ENCODE data around the gene ATP5ME.

Gene ATP5ME

GRCh38 chr4:663438-664428 is 10.3 kb downstream of the ATP5ME start:
- H3K4me3 ChIP-seq (ENCODE audit: low read length), result peak overlapping the region; percentile 90
- peaks cover 7% of the 10 kb centered on the region; the same call in 1 of the 2 replicates for H3K9me3 ChIP-seq (ENCODE audit: control insufficient read depth, insufficient read depth, low read length)
- peak overlapping the region; percentile 40 for H3K27ac ChIP-seq (ENCODE audit: low read depth, low read length)
- no peaks in the 10 kb centered on the region for H3K27me3 ChIP-seq (ENCODE audit: control insufficient read depth, low read length)
- H3K9me2 ChIP-seq (replicated peaks; ENCODE audit: control insufficient read depth, low read length), result no peaks in the 10 kb centered on the region
- peak overlapping the region; percentile 91 for H3K4me2 ChIP-seq (ENCODE audit: low read length)
- H3K4me1 ChIP-seq (ENCODE audit: control insufficient read depth, low read length), result peaks cover 17% of the 10 kb centered on the region
- TF ChIP-seq, protein P1, sequence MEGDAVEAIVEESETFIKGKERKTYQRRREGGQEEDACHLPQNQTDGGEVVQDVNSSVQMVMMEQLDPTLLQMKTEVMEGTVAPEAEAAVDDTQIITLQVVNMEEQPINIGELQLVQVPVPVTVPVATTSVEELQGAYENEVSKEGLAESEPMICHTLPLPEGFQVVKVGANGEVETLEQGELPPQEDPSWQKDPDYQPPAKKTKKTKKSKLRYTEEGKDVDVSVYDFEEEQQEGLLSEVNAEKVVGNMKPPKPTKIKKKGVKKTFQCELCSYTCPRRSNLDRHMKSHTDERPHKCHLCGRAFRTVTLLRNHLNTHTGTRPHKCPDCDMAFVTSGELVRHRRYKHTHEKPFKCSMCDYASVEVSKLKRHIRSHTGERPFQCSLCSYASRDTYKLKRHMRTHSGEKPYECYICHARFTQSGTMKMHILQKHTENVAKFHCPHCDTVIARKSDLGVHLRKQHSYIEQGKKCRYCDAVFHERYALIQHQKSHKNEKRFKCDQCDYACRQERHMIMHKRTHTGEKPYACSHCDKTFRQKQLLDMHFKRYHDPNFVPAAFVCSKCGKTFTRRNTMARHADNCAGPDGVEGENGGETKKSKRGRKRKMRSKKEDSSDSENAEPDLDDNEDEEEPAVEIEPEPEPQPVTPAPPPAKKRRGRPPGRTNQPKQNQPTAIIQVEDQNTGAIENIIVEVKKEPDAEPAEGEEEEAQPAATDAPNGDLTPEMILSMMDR (IDR thresholded peaks at IDR 0.05; ENCODE audit: low read depth, low read length, poor library complexity, severe bottlenecking), result peak; percentile 34
- no peak for TF ChIP-seq EZH2phosphoT487 (IDR thresholded peaks at IDR 0.05; ENCODE audit: borderline replicate concordance, low read length)
- no peaks in the 10 kb centered on the region for H3K79me2 ChIP-seq (ENCODE audit: control insufficient read depth, low read length)
- no peaks in the 10 kb centered on the region for H4K20me1 ChIP-seq (ENCODE audit: control insufficient read depth, insufficient read depth, low read depth, low read length)
- no peaks in the 10 kb centered on the region for H3K36me3 ChIP-seq (ENCODE audit: control insufficient read depth, low read length)
- H3F3A ChIP-seq (ENCODE audit: control insufficient read depth, insufficient read depth), result no peaks in the 10 kb centered on the region

DNA sequence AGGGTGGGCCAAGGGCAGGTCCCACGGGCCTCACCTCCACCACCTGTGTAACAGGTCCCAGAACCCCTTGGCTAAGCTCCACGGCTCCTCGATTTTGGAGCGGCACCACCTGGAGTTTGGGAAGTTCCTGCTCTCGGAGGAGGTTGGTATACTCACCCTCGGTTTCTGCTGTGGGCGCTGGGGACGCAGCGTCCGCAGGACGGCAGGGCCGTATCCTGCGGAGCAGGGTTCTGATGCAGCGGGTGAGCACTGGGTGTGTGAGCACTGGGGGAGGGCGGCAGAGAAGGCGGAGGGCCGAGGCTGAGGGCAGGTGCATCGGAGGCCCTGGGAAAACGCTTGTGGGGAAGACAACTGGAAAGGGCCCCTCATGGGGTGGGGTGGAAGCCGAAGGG is 11.0 kb downstream of the ATP5ME start:
- Histone ChIP-seq H3K4me3 (ENCODE audit: low read length) (peak overlapping the region; percentile 90), H3K4me2 (ENCODE audit: low read length) (peak overlapping the region; percentile 91), H3K9me3 (ENCODE audit: control insufficient read depth, insufficient read depth, low read length) (peaks cover 9% of the 10 kb centered on the region; the same call in 1 of the 2 replicates), H4K20me1 (ENCODE audit: control insufficient read depth, insufficient read depth, low read depth, low read length) (no peaks in the 10 kb centered on the region), H3K4me1 (ENCODE audit: control insufficient read depth, low read length) (peaks cover 17% of the 10 kb centered on the region), H3K36me3 (ENCODE audit: control insufficient read depth, low read length) (no peaks in the 10 kb centered on the region), H3K27ac (ENCODE audit: low read depth, low read length) (no peak overlapping the region), H3K79me2 (ENCODE audit: control insufficient read depth, low read length) (no peaks in the 10 kb centered on the region), H3F3A (ENCODE audit: control insufficient read depth, insufficient read depth) (no peaks in the 10 kb centered on the region), H3K9me2 (replicated peaks; ENCODE audit: control insufficient read depth, low read length) (no peaks in the 10 kb centered on the region), H3K27me3 (ENCODE audit: control insufficient read depth, low read length) (no peaks in the 10 kb centered on the region)
- no peak for TF ChIP-seq EZH2phosphoT487 (IDR thresholded peaks at IDR 0.05; ENCODE audit: borderline replicate concordance, low read length)

DNA sequence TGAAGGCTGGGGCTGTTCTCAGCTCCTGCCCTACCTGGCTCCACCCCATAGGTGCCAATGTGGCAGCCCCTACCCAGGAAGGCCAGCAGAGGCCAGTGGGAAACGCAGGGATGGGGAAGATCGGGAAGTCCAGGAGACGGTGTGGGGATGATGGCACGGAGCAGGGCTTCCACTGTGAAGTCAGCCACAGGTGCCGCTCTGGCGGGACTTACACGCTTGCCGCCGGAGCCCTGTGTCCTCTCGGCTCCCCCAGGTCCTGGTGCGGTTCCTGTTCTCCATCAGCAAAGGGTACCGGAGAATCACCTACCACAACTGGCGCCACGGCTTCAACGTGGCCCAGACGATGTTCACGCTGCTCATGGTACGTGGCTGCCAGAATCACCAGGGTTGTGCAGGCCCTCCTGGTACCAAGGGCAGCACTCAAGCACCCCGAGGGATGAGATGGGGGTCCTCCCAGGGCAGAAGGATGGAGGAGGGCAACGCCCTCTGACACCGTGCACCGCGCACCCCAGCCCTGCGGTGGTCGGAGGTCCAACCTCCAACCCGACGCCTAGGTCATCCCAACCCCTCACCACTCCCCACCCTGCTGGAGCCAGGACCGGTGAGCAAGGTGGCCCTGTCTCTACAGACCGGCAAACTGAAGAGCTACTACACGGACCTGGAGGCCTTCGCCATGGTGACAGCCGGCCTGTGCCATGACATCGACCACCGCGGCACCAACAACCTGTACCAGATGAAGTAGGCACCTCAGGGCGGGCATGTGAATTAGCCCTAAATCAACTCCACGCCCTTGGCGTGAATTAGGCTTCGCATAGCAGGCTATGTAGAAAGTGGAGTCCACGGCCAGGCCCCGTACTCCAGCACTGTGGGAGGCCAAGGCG is 12.0 kb downstream of the ATP5ME start:
- peaks cover 17% of the 10 kb centered on the region for H3K4me1 ChIP-seq (ENCODE audit: control insufficient read depth, low read length)
- H3K9me2 ChIP-seq (replicated peaks; ENCODE audit: control insufficient read depth, low read length), result no peaks in the 10 kb centered on the region
- H4K20me1 ChIP-seq (ENCODE audit: control insufficient read depth, insufficient read depth, low read depth, low read length), result no peaks in the 10 kb centered on the region
- TF ChIP-seq, protein P1 (IDR thresholded peaks at IDR 0.05; ENCODE audit: low read depth, low read length, poor library complexity, severe bottlenecking), result no peak
- no peak for TF ChIP-seq EZH2phosphoT487 (IDR thresholded peaks at IDR 0.05; ENCODE audit: borderline replicate concordance, low read length)
- H3K4me3 ChIP-seq (ENCODE audit: low read length), result no peak overlapping the region
- H3K9me3 ChIP-seq (ENCODE audit: control insufficient read depth, insufficient read depth, low read length), result peaks cover 11% of the 10 kb centered on the region; the same call in 1 of the 2 replicates
- no peaks in the 10 kb centered on the region for H3K79me2 ChIP-seq (ENCODE audit: control insufficient read depth, low read length)
- H3K4me2 ChIP-seq (ENCODE audit: low read length), result no peak overlapping the region
- H3K27me3 ChIP-seq (ENCODE audit: control insufficient read depth, low read length), result no peaks in the 10 kb centered on the region
- no peaks in the 10 kb centered on the region for H3F3A ChIP-seq (ENCODE audit: control insufficient read depth, insufficient read depth)
- H3K36me3 ChIP-seq (ENCODE audit: control insufficient read depth, low read length), result no peaks in the 10 kb centered on the region
- H3K27ac ChIP-seq (ENCODE audit: low read depth, low read length), result no peak overlapping the region

Measured in DOHH2 (cell line).